HepG2 (cell line): ENCODE data around the gene ZNF367. TPM values are rescaled to one million over a fixed set of nuclear protein-coding genes. Genes with fewer than 3 reads are reported as not detected.

Source experiments
- BORCS8-MEF2B ChIP-seq: sonication (generic); formaldehyde crosslinking; IDR thresholded peaks from 2 replicates; pipeline ENCODE4 v1.8.0; 2022; ENCODE audit warnings: mild to moderate bottlenecking, missing genetic modification reagents
- CCAR2 ChIP-seq: fragments of 200-400 bp; formaldehyde crosslinking; optimal IDR thresholded peaks from 2 replicates; pipeline ENCODE3; 2018; ENCODE audit warnings: low read depth, mild to moderate bottlenecking, low read length, moderate library complexity
- ELF3 ChIP-seq: IDR thresholded peaks from 2 replicates; pipeline ENCODE4 v1.6.1; 2016; ENCODE audit warnings: missing genetic modification reagents, missing compliant biosample characterization
- FIP1L1 ChIP-seq: fragments of 200-400 bp; formaldehyde crosslinking; IDR thresholded peaks from 2 replicates; pipeline ENCODE4 v1.6.1; 2018; ENCODE audit warnings: low read depth, mild to moderate bottlenecking, low read length, moderate library complexity, borderline replicate concordance; ENCODE audit not compliant: insufficient read depth
- MAFK ChIP-seq, 2 experiments: IDR thresholded peaks in 1 of 2; conservative IDR thresholded peaks in 1 of 2; 2 replicates each; pipeline ENCODE4 v1.6.1; 2011; ENCODE audit warnings: improper control_type of control experiment in 2 of 2, low read length in 2 of 2
- MEF2D ChIP-seq: sonication (generic); formaldehyde crosslinking; IDR thresholded peaks from 2 replicates; pipeline ENCODE4 v1.5.1; 2020; ENCODE audit warnings: mild to moderate bottlenecking, missing genetic modification reagents
- SIX4 ChIP-seq: sonication (generic); formaldehyde crosslinking; IDR thresholded peaks from 2 replicates; pipeline ENCODE4 v1.4.0; 2020; ENCODE audit warnings: missing genetic modification reagents
- TBX2 ChIP-seq: sonication (generic); formaldehyde crosslinking; IDR thresholded peaks from 2 replicates; pipeline ENCODE4 v1.5.0; 2020; ENCODE audit warnings: missing genetic modification reagents, mild to moderate bottlenecking, borderline replicate concordance
- TFE3 ChIP-seq: IDR thresholded peaks from 2 replicates; pipeline ENCODE4 v1.6.1; 2016
- ZNF33A ChIP-seq: sonication (generic); formaldehyde crosslinking; IDR thresholded peaks from 2 replicates; pipeline ENCODE4 v1.5.1; 2020; ENCODE audit warnings: missing genetic modification reagents, mild to moderate bottlenecking, moderate library complexity, borderline replicate concordance
- ZNF644 ChIP-seq: IDR thresholded peaks from 2 replicates; pipeline ENCODE4 v1.6.1; 2016; ENCODE audit warnings: low read depth
- ZNF660 ChIP-seq: sonication (generic); formaldehyde crosslinking; IDR thresholded peaks from 2 replicates; pipeline ENCODE4 v1.5.1; 2020; ENCODE audit warnings: mild to moderate bottlenecking, low read depth, missing genetic modification reagents, borderline replicate concordance
- ZZZ3 ChIP-seq: sonication (generic); formaldehyde crosslinking; IDR thresholded peaks from 2 replicates; pipeline ENCODE4 v1.4.0; 2020; ENCODE audit warnings: missing genetic modification reagents, mild to moderate bottlenecking, borderline replicate concordance
- polyA plus RNA-seq, 8 experiments: library from polyadenylated mRNA; depleted of rRNA in 3 of 8; stranded (reverse) in 7 of 8; unstranded in 1 of 8; fragments of >200 nt; fragmentation: Illumina TruSeq in 4 of 8; extraction: Trizol in 4 of 8; gene quantifications; 2 replicates each; pipeline versions ENCODE4 v1.2.1 to v1.2.3, GENCODE V29; 2011 to 2016; ENCODE audit warnings: low read depth in 4 of 8, missing spikeins in 1 of 8, mixed read lengths in 1 of 8; ENCODE audit not compliant: insufficient read depth in 1 of 8
- total RNA-seq, 5 experiments: library from RNA; depleted of rRNA; stranded (reverse); fragments of >200 nt; fragmentation: Illumina TruSeq; extraction: Trizol; gene quantifications; 2 replicates each; pipeline ENCODE4 v1.2.3, GENCODE V29; 2016; ENCODE audit warnings: low read depth in 1 of 5
- TF ChIP-seq, protein P1 (sequence below): sonication (generic); formaldehyde crosslinking; IDR thresholded peaks from 2 replicates; pipeline ENCODE4 v1.8.1; 2023; ENCODE audit warnings: mild to moderate bottlenecking, missing genetic modification reagents
- TF ChIP-seq, protein P2 (sequence below): IDR thresholded peaks from 2 replicates; pipeline ENCODE4 v1.6.1; 2016; ENCODE audit warnings: control low read depth
- TF ChIP-seq, protein P3 (sequence below): sonication (generic); formaldehyde crosslinking; IDR thresholded peaks from 2 replicates; pipeline ENCODE4 v1.4.0; 2020; ENCODE audit warnings: mild to moderate bottlenecking, missing genetic modification reagents
- TF ChIP-seq, protein P4 (sequence below): sonication (generic); formaldehyde crosslinking; IDR thresholded peaks from 2 replicates; pipeline ENCODE4 v1.4.0; 2020; ENCODE audit warnings: low read depth, mild to moderate bottlenecking, missing genetic modification reagents
- TF ChIP-seq, protein P5 (sequence below): sonication (generic); formaldehyde crosslinking; IDR thresholded peaks from 2 replicates; pipeline ENCODE4 v1.8.0; 2022; ENCODE audit warnings: missing genetic modification reagents, low read depth, mild to moderate bottlenecking, borderline replicate concordance
- TF ChIP-seq, protein P6 (sequence below): sonication (generic); formaldehyde crosslinking; IDR thresholded peaks from 2 replicates; pipeline ENCODE4 v1.4.0; 2020; ENCODE audit warnings: mild to moderate bottlenecking, missing genetic modification reagents, borderline replicate concordance

ZNF367 gene
- total and polyA plus RNA-seq, 2 of the 13 experiments (the other 11 are each of a cell fraction or from before 2014, with no cell fraction given), result 2.9 to 7.7 TPM

DNA sequence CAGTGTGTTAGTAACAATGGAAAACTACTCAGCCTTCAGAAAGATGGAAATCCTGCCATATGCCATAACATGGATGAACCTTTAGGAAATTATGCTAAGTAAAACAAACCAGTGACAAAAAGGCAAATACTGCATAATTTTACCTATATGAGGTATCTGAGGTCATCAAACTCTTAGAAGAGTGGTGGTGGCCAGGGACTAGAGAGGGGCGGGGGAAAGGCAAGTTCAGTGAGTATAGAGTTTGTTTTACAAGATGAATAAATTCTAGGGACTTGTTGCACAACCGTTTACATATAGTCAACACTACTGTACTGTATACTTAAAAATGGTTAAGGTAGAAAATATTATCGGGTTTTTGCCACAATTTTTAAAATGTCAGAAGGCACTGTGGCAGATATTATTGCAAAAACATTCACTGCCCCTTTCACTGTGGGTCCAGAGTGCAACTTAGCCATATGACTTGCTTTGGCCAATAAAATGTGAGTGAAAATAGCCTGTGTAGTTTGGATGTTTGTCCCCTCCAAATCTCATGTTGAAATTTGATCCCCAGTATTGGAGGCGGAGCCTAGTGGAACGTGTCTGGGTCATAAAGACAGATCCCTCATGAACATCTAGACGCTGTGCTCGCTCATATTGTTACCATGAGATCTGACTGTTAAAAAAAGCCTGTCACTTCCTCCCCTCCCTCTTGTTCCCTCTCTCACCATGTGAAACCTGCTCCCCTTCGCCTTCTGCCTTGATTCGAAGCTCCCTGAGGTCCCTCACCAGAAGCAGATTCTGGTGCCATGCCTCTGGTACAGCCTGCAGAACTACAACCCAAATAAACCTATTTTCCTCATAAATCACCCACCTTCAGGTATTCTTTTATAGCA is 9.5 kb downstream of the ZNF367 start (continued):
- TF ChIP-seq, protein P1, sequence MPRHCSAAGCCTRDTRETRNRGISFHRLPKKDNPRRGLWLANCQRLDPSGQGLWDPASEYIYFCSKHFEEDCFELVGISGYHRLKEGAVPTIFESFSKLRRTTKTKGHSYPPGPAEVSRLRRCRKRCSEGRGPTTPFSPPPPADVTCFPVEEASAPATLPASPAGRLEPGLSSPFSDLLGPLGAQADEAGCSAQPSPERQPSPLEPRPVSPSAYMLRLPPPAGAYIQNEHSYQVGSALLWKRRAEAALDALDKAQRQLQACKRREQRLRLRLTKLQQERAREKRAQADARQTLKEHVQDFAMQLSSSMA (CRISPR knock-in tag), result no peak
- TF ChIP-seq MEF2D (CRISPR knock-in tag) (no peak), ELF3 (CRISPR knock-in tag) (peak; percentile 53), SIX4 (peak; percentile 99), BORCS8-MEF2B (CRISPR knock-in tag) (no peak), TFE3 (CRISPR knock-in tag) (0 out of 2 replicates have a peak, but pooled peaks have one; percentile 43), ZNF660 (no peak), FIP1L1 (no peak), ZNF33A (CRISPR knock-in tag) (no peak), ZZZ3 (CRISPR knock-in tag) (no peak), TBX2 (CRISPR knock-in tag) (peak; percentile 64; the same call in 1 of the 2 replicates), CCAR2 (no peak), ZNF644 (CRISPR knock-in tag) (0 out of 2 replicates have a peak, but pooled peaks have one; percentile 12), MAFK (conservative IDR thresholded peaks at IDR 0.05 in 1 of 2, IDR thresholded peaks at IDR 0.05 in 1 of 2; ENCODE audit: low read length in 2 of 2) (no peak)
- TF ChIP-seq, protein P2, sequence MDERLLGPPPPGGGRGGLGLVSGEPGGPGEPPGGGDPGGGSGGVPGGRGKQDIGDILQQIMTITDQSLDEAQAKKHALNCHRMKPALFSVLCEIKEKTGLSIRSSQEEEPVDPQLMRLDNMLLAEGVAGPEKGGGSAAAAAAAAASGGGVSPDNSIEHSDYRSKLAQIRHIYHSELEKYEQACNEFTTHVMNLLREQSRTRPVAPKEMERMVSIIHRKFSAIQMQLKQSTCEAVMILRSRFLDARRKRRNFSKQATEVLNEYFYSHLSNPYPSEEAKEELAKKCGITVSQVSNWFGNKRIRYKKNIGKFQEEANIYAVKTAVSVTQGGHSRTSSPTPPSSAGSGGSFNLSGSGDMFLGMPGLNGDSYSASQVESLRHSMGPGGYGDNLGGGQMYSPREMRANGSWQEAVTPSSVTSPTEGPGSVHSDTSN (CRISPR knock-in tag), result no peak
- TF ChIP-seq, protein P3, sequence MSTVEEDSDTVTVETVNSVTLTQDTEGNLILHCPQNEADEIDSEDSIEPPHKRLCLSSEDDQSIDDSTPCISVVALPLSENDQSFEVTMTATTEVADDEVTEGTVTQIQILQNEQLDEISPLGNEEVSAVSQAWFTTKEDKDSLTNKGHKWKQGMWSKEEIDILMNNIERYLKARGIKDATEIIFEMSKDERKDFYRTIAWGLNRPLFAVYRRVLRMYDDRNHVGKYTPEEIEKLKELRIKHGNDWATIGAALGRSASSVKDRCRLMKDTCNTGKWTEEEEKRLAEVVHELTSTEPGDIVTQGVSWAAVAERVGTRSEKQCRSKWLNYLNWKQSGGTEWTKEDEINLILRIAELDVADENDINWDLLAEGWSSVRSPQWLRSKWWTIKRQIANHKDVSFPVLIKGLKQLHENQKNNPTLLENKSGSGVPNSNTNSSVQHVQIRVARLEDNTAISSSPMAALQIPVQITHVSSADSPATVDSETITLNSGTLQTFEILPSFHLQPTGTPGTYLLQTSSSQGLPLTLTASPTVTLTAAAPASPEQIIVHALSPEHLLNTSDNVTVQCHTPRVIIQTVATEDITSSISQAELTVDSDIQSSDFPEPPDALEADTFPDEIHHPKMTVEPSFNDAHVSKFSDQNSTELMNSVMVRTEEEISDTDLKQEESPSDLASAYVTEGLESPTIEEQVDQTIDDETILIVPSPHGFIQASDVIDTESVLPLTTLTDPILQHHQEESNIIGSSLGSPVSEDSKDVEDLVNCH (CRISPR knock-in tag), result no peak
- TF ChIP-seq, protein P4, sequence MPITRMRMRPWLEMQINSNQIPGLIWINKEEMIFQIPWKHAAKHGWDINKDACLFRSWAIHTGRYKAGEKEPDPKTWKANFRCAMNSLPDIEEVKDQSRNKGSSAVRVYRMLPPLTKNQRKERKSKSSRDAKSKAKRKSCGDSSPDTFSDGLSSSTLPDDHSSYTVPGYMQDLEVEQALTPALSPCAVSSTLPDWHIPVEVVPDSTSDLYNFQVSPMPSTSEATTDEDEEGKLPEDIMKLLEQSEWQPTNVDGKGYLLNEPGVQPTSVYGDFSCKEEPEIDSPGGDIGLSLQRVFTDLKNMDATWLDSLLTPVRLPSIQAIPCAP (CRISPR knock-in tag), result no peak
- TF ChIP-seq, protein P5, sequence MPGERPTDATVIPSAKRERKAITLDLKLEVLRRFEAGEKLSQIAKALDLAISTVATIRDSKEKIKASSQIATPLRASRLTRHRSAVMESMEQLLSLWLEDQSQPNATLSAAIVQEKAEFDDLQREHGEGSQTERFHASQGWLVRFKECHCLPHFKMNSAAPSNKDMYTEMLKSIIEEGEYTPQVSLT (CRISPR knock-in tag), result no peak
- TF ChIP-seq, protein P6, sequence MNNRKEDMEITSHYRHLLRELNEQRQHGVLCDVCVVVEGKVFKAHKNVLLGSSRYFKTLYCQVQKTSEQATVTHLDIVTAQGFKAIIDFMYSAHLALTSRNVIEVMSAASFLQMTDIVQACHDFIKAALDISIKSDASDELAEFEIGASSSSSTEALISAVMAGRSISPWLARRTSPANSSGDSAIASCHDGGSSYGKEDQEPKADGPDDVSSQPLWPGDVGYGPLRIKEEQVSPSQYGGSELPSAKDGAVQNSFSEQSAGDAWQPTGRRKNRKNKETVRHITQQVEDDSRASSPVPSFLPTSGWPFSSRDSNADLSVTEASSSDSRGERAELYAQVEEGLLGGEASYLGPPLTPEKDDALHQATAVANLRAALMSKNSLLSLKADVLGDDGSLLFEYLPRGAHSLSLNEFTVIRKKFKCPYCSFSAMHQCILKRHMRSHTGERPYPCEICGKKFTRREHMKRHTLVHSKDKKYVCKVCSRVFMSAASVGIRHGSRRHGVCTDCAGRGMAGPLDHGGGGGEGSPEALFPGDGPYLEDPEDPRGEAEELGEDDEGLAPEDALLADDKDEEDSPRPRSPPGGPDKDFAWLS (CRISPR knock-in tag), result no peak
